ENCODE measurements around the gene ANKRD13C.

ANKRD13C gene

DNA sequence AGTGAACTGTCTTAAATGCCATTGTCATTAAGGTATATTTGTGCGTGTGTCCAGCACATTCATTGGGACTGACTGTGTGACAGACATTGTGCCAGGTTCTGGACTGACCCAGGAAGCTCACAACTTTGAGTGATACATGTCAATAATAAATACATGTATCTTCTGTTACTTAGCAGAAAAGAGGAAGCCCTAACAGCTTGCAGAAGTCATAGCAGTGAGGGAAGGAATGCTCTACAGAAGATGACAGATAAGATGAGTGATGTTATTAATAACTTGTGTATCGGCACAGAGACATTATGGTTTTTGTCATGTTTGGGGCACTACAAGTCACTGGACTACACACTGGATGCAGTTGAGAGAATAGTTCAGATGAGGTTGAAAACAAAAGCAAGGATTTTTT is 134.5 kb downstream of the ANKRD13C start:
- H3K9ac ChIP-seq (ENCODE audit: low read length) = no peak overlapping the region

DNA sequence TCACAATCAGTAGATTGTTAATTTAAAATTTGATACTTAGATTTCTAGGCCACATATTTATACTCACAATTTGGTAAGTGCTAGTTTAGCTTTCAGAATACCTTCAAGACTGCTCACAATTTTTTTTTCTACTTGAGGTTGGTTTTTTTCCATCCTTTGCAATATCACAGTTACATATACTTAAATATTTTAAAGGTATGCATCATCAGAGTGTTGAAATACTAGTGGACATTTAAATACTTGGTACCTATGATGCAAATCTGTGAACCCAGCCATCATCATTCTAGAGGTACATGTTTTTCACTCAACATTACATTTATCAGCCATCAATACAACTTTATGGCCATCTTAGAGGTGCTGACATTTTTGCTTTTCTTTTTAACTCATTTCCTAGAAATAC is 143.0 kb downstream of the ANKRD13C start:
- Histone ChIP-seq H3K79me2 (ENCODE audit: low read length) (peaks cover 97% of the 10 kb centered on the region), H3K27ac (ENCODE audit: low read length) (no peak overlapping the region), H2AFZ (ENCODE audit: low read length) (no peak overlapping the region), H4K20me1 (ENCODE audit: insufficient read depth, low read length) (peaks cover 2% of the 10 kb centered on the region; the same call in 1 of the 2 replicates), H3K27me3 (replicated peaks; ENCODE audit: insufficient read depth, low read length) (no peaks in the 10 kb centered on the region), H3K4me2 (ENCODE audit: low read depth, low read length) (peak overlapping the region; percentile 44; the same call in 1 of the 2 replicates), H3K9me2 (replicated peaks; ENCODE audit: insufficient read depth, low read length) (no peaks in the 10 kb centered on the region), H3K4me3 (ENCODE audit: low read length) (no peak overlapping the region), H3K4me1 (ENCODE audit: low read length) (peaks cover 17% of the 10 kb centered on the region; the same call in 1 of the 2 replicates), H3K9ac (ENCODE audit: low read length) (no peak overlapping the region), H3F3A (ENCODE audit: insufficient read depth, low read length) (no peaks in the 10 kb centered on the region), H3K9me3 (replicated peaks; ENCODE audit: insufficient read depth, low read length) (no peaks in the 10 kb centered on the region), H3K36me3 (replicated peaks; ENCODE audit: insufficient read depth, low read length) (no peaks in the 10 kb centered on the region; the same call in 1 of the 2 replicates)
- TF ChIP-seq EZH2phosphoT487 (IDR thresholded peaks at IDR 0.05; ENCODE audit: low read length) (no peak), EZH2 (optimal IDR thresholded peaks at IDR 0.05; ENCODE audit: low read depth, low read length) (no peak)
- TF ChIP-seq, protein P1, sequence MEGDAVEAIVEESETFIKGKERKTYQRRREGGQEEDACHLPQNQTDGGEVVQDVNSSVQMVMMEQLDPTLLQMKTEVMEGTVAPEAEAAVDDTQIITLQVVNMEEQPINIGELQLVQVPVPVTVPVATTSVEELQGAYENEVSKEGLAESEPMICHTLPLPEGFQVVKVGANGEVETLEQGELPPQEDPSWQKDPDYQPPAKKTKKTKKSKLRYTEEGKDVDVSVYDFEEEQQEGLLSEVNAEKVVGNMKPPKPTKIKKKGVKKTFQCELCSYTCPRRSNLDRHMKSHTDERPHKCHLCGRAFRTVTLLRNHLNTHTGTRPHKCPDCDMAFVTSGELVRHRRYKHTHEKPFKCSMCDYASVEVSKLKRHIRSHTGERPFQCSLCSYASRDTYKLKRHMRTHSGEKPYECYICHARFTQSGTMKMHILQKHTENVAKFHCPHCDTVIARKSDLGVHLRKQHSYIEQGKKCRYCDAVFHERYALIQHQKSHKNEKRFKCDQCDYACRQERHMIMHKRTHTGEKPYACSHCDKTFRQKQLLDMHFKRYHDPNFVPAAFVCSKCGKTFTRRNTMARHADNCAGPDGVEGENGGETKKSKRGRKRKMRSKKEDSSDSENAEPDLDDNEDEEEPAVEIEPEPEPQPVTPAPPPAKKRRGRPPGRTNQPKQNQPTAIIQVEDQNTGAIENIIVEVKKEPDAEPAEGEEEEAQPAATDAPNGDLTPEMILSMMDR (IDR thresholded peaks at IDR 0.05; ENCODE audit: low read length) = no peak
- DNase-seq = no peak

More for the DNA sequence above, 134.5 kb downstream of the ANKRD13C start:
- H3K9me2 ChIP-seq (replicated peaks; ENCODE audit: insufficient read depth, low read length) = no peaks in the 10 kb centered on the region
- no peak for TF ChIP-seq EZH2 (optimal IDR thresholded peaks at IDR 0.05; ENCODE audit: low read depth, low read length)
- H3K9me3 ChIP-seq (replicated peaks; ENCODE audit: insufficient read depth, low read length) = no peaks in the 10 kb centered on the region
- no peak overlapping the region for H2AFZ ChIP-seq (ENCODE audit: low read length)
- no peak overlapping the region for H3K4me3 ChIP-seq (ENCODE audit: low read length)
- peaks cover 26% of the 10 kb centered on the region for H3F3A ChIP-seq (ENCODE audit: insufficient read depth, low read length)
- H3K79me2 ChIP-seq (ENCODE audit: low read length) = peaks cover 91% of the 10 kb centered on the region
- no peak overlapping the region for H3K4me2 ChIP-seq (ENCODE audit: low read depth, low read length)
- H3K36me3 ChIP-seq (replicated peaks; ENCODE audit: insufficient read depth, low read length) = no peaks in the 10 kb centered on the region; the same call in none of the 2 replicates
- no peaks in the 10 kb centered on the region; the same call in 1 of the 2 replicates for H4K20me1 ChIP-seq (ENCODE audit: insufficient read depth, low read length)
- peaks cover 17% of the 10 kb centered on the region for H3K4me1 ChIP-seq (ENCODE audit: low read length)
- DNase-seq = no peak
- H3K27me3 ChIP-seq (replicated peaks; ENCODE audit: insufficient read depth, low read length) = no peaks in the 10 kb centered on the region
- H3K27ac ChIP-seq (ENCODE audit: low read length) = no peak overlapping the region

DNA sequence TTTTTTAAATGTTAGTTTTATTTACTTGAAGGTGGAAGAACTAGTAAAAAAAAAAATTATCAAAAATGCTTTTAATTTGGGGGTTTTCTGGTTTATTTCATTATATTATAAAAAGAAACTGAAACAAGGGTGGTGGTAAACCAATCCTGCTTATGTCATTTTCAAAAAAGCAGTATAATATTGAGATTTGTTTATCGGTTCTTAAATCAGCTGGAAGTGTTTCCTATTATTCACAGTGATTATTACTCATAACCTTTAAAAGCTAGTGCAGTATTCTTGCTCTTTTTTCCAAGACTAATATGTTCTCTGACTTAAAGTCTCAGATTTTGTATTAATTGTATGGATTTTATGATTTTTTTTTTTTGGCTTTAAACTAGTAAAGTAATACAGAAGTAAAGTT is 143.7 kb downstream of the ANKRD13C start:
- Histone ChIP-seq H3K9me2 (replicated peaks; ENCODE audit: insufficient read depth, low read length) (no peaks in the 10 kb centered on the region), H3K4me2 (ENCODE audit: low read depth, low read length) (peak overlapping the region; percentile 44; the same call in 1 of the 2 replicates), H3K36me3 (replicated peaks; ENCODE audit: insufficient read depth, low read length) (no peaks in the 10 kb centered on the region; the same call in 1 of the 2 replicates), H4K20me1 (ENCODE audit: insufficient read depth, low read length) (peaks cover 2% of the 10 kb centered on the region; the same call in 1 of the 2 replicates), H3K4me1 (ENCODE audit: low read length) (peaks cover 17% of the 10 kb centered on the region; the same call in 1 of the 2 replicates), H3K27me3 (replicated peaks; ENCODE audit: insufficient read depth, low read length) (no peaks in the 10 kb centered on the region), H2AFZ (ENCODE audit: low read length) (no peak overlapping the region), H3K79me2 (ENCODE audit: low read length) (peaks cover 97% of the 10 kb centered on the region), H3K27ac (ENCODE audit: low read length) (no peak overlapping the region), H3F3A (ENCODE audit: insufficient read depth, low read length) (peaks cover 4% of the 10 kb centered on the region; the same call in 1 of the 2 replicates), H3K4me3 (ENCODE audit: low read length) (no peak overlapping the region), H3K9me3 (replicated peaks; ENCODE audit: insufficient read depth, low read length) (no peaks in the 10 kb centered on the region), H3K9ac (ENCODE audit: low read length) (no peak overlapping the region)
- TF ChIP-seq EZH2 (optimal IDR thresholded peaks at IDR 0.05; ENCODE audit: low read depth, low read length) (no peak), EZH2phosphoT487 (IDR thresholded peaks at IDR 0.05; ENCODE audit: low read length) (no peak)
- TF ChIP-seq, protein P1 (IDR thresholded peaks at IDR 0.05; ENCODE audit: low read length) = no peak
- DNase-seq = no peak

All from MM.1S (cell line).